Heart left ventricle (tissue), 16 donors: ENCODE measurements around the gene HTT. TPM values are rescaled to one million over a fixed set of nuclear protein-coding genes. Genes with fewer than 3 reads are reported as not detected.

ENCODE experiments used
- ATAC-seq, 4 donors: fragments of 200-7000 bp; cut with Tn5 transposase; one replicate each; pipeline ENCODE4 v1.9.1; 2020 to 2022; ENCODE audit warnings: moderate library complexity in 4 of 4, mild to moderate bottlenecking in 3 of 4, moderate number of reproducible peaks in 1 of 4
- DNase-seq, 5 donors: peaks; one replicate each; pipeline ENCODE4 v3.0.0-alpha.2; 2020
- H3K27ac ChIP-seq, 12 donors: fragments of 200-600 bp; sonication (generic) in 4 of 12; one replicate each; pipeline versions ENCODE4 v1.5.0 to v1.8.0; 2016 to 2022; ENCODE audit warnings: mild to moderate bottlenecking in 2 of 12
- H3K27me3 ChIP-seq, 9 donors: fragments of 200-600 bp; sonication (generic) in 2 of 9; one replicate each; pipeline versions ENCODE4 v1.5.1 to v1.8.0; 2016 to 2022; ENCODE audit warnings: mild to moderate bottlenecking in 3 of 9
- H3K36me3 ChIP-seq, 9 donors: fragments of 200-600 bp; sonication (generic) in 2 of 9; one replicate each; pipeline versions ENCODE4 v1.5.0 to v1.8.0; 2018 to 2022; ENCODE audit warnings: mild to moderate bottlenecking in 2 of 9
- H3K4me1 ChIP-seq, 12 donors: fragments of 200-600 bp; sonication (generic) in 4 of 12; one replicate each; pipeline versions ENCODE4 v1.5.0 to v1.8.0; 2016 to 2022; ENCODE audit warnings: mild to moderate bottlenecking in 3 of 12
- H3K4me3 ChIP-seq, 12 donors: fragments of 200-600 bp; sonication (generic) in 4 of 12; one replicate each; pipeline versions ENCODE4 v1.5.0 to v1.8.0; 2017 to 2022; ENCODE audit warnings: mild to moderate bottlenecking in 9 of 12, moderate library complexity in 4 of 12
- H3K9me3 ChIP-seq, 12 donors: fragments of 200-600 bp; sonication (generic) in 4 of 12; one replicate each; pipeline versions ENCODE4 v1.5.0 to v1.8.0; 2016 to 2022; ENCODE audit warnings: mild to moderate bottlenecking in 1 of 12
- POLR2A ChIP-seq, 2 donors: fragments of 450-650 bp; IDR thresholded peaks; one replicate each; pipeline ENCODE4 v1.6.1; 2017; ENCODE audit warnings: antibody characterized with exemption in 2 of 2, mild to moderate bottlenecking in 2 of 2, moderate library complexity in 2 of 2
- WGBS, 4 donors: extraction: QIAGEN DNeasy Blood & Tissue Kit in 2 of 4; methylation state at CpG; one replicate each; pipeline versions ENCODE4 v1.1.5 to v1.1.7; 2013 to 2018; 5-methylcytosine and 5-hydroxymethylcytosine counted together
- intact Hi-C, 10 donors: fragments of 100-400 bp; cut with DNase I; formaldehyde crosslinking; loops; one replicate each; pipeline versions ENCODE4 v1.11.1 to v1.14.2; 2022
- polyA plus RNA-seq, 2 donors: library from polyadenylated mRNA; stranded (reverse); fragments of 200-250 nt; gene quantifications; one replicate each; pipeline ENCODE4 v1.2.3, GENCODE V29; 2013
- total RNA-seq, 9 donors: library from RNA; depleted of rRNA in 2 of 9; stranded (reverse); fragments of >200 nt in 2 of 9; fragmentation: NEBNext Ultra II Directional in 3 of 9; extraction: Animal tissue kit (Norgen Biotek cat#: 25700) in 3 of 9; gene quantifications; one replicate each; pipeline versions ENCODE4 v1.1.0 to v1.2.4, GENCODE V29; 2016 to 2023
- TF ChIP-seq, protein P1 (sequence below), 12 donors: fragments of 200-600 bp; sonication (generic) in 4 of 12; IDR thresholded peaks; one replicate each; pipeline versions ENCODE4 v1.5.0 to v1.8.0; 2018 to 2022; ENCODE audit warnings: antibody characterized with exemption in 12 of 12, mild to moderate bottlenecking in 5 of 12
- donor health status: ischemic (EF 13 %, LVEDD 7.1; RV severe dilation, severe dysfunction).
- donor health status: healthy with polysubstance abuse.
- donor health status: DM: no; HTN: yes; CAD: no.
- donor health status: DM: no; HTN: no; CAD: no.
- donor health status: ischemic (EF 25% LVEDD 6.9; RV normal size, moderate dysfunction).
- donor health status: ischemic (EF 25% LVEDD 5.7; RV mildly dilated, moderate dysfunction).
- donor health status: healthy.
- donor health status: DM: yes; HTN: yes; CAD: no.
- donor health status: ischemic (EF 35%, LVEDD 5.7; RV mildly dilated, moderate dysfunction).
- donor health status: nonischemic (EF 11% LVEDD 7.7; RV severe dilation, severe dysfunction).
- donor health status: DM: yes; HTN: yes; CAD: no.
- donor health status: PGD.
- donor health status: ischemic (EF 29% LVEDD 5.4; RV normal size, mild dysfunction).
- donor health status: nonischemic (EF 23%, LVEDD 6.1; RV moderate dilation, normal function).

HTT gene
- total and polyA plus RNA-seq, 11 donors, result 13.9 to 122 (median 25.1) TPM

DNA sequence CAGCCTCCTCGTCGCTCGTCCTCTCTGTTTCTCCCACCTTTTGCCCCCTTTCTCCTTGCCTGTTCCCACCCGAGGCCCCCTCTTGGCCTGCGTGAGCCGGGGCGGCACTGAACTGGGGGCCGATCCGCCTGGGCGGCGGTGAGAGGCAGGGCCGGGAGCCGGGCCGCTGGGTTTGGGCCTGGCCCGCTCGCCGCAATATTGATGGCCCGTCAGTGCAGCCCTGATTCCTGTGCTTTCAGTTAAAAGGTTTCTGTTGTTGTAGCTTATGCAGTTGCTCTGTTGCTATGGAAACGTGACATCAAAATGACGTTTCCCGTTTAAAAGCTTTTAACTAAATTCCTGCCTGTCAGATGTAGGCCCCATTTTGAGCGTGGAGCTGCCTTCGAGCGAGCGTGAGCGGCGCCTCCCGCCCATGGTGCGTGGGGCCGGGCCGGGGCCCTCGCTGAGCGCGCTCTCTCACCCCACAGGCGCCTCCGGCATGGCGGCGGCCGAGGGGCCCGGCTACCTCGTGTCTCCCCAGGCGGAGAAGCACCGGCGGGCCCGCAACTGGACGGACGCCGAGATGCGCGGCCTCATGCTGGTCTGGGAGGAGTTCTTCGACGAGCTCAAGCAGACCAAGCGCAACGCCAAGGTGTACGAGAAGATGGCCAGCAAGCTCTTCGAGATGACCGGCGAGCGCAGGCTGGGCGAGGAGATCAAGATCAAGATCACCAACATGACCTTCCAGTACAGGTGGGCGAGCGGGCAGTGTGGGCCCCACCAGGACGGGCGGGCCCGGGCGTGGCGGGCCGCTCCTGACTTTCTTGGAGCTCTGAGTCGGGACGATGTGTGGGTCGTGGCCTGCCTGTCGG lies 174.6 kb downstream of the HTT start, which contains the start of gene MSANTD1:
MSANTD1 (plus strand) TSS at position 349 of the 851 bp plus-strand sequence; CDS start at position 413, 64 bp downstream.
- intact Hi-C loops, result no loop called here
- no peak within 1 kb of the TSS for H3K4me3 ChIP-seq
- H3K27ac ChIP-seq, result no peak within 1 kb of the TSS
- no peaks in the 10 kb centered on the region for H3K36me3 ChIP-seq
- no peak for TF ChIP-seq POLR2A (IDR thresholded peaks at IDR 0.05)
- TF ChIP-seq, protein P1, sequence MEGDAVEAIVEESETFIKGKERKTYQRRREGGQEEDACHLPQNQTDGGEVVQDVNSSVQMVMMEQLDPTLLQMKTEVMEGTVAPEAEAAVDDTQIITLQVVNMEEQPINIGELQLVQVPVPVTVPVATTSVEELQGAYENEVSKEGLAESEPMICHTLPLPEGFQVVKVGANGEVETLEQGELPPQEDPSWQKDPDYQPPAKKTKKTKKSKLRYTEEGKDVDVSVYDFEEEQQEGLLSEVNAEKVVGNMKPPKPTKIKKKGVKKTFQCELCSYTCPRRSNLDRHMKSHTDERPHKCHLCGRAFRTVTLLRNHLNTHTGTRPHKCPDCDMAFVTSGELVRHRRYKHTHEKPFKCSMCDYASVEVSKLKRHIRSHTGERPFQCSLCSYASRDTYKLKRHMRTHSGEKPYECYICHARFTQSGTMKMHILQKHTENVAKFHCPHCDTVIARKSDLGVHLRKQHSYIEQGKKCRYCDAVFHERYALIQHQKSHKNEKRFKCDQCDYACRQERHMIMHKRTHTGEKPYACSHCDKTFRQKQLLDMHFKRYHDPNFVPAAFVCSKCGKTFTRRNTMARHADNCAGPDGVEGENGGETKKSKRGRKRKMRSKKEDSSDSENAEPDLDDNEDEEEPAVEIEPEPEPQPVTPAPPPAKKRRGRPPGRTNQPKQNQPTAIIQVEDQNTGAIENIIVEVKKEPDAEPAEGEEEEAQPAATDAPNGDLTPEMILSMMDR (IDR thresholded peaks at IDR 0.05), result no peak
- H3K9me3 ChIP-seq, result no peaks in the 10 kb centered on the region
- peak in 2 of 5 donors; percentile 16 to 53 for DNase-seq
- 92 to 94% (median 93%) methylated on average over 48 to 72 of the region's 72 CpGs for WGBS, 4 donors
- ATAC-seq, result no peak
- H3K27me3 ChIP-seq, result no peaks in the 10 kb centered on the region
- no peaks in the 10 kb centered on the region for H3K4me1 ChIP-seq

DNA sequence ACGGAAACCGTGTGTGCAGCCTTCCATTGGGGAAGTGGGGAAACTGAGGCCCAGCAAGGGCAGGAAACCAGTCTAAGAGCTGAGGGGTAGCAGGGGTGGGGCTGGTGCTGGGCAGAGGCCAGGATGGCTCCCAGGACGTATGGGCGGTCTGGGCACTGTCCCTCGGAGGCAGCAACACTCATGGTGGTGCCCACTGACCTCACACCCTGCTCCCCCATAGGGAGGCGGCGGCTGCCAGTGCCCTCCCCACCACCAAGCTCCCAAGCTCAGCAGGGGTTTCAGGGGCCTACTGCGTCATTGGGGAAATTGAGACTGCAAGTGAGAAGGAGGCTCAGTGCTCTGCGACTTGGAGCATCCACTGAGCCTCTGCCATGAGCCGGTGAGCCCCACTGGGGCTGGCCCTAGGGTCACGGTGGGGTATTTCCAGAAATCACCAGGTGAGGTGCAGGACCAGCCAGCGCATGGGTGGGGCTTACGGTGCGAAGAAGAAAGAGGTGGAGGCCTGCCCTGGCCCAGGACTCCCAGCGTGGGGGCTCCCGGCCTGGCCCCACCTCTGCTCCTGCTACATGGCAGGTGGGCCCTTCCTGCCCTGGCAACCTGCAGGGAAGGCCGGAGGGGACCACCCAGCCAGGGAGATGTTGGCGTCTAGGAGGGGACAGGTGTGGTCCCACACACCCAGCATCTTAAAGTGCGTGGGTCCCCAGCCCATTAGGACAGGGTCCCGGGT lies 175.4 kb downstream of the HTT start:
- H3K36me3 ChIP-seq, result no peaks in the 10 kb centered on the region
- DNase-seq (peak in 3 of 5 donors; percentile 20 to 55 (median 24)), ATAC-seq (no peak)
- H3K4me3 ChIP-seq, result no peak overlapping the region
- TF ChIP-seq, protein P1 (IDR thresholded peaks at IDR 0.05), result no peak
- no peak for TF ChIP-seq POLR2A (IDR thresholded peaks at IDR 0.05)
- intact Hi-C loops, result no loop called here
- no peak overlapping the region for H3K27ac ChIP-seq
- H3K27me3 ChIP-seq, result no peaks in the 10 kb centered on the region
- H3K4me1 ChIP-seq, result no peaks in the 10 kb centered on the region
- 87 to 97% (median 96%) methylated on average over 15 to 20 of the region's 20 CpGs for WGBS, 4 donors
- H3K9me3 ChIP-seq, result no peaks in the 10 kb centered on the region

DNA sequence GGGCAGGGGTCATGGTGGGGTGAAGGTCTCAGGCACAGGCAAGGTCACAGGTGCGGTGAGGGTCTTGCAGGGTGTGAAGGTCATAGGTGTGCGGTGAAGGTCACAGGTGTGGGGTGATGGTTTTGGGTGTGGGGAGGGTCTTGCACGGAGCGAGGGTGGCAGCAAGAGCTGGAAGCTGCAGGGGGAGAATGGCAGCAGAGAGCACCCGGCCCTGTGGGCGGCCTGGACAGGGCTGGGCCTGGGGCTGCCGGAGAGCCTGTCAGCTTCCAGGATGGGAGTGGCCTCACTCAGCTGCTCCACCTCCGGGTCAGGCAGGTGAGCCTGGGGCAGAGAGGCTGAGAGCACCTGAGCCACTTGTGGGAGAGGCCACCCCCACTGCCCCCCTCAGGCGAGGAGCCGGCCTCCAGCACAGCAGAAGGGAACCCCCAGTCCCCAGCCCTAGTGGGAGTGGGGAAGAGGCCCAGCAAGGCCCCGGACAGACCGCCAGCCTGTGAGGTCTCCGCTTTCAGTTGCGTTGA lies 176.0 kb downstream of the HTT start:
- Histone ChIP-seq H3K27ac (no peak overlapping the region), H3K4me3 (no peak overlapping the region), H3K27me3 (no peaks in the 10 kb centered on the region), H3K4me1 (no peaks in the 10 kb centered on the region), H3K36me3 (no peaks in the 10 kb centered on the region), H3K9me3 (no peaks in the 10 kb centered on the region)
- intact Hi-C loops, result no loop called here
- no peak for TF ChIP-seq POLR2A (IDR thresholded peaks at IDR 0.05)
- TF ChIP-seq, protein P1 (IDR thresholded peaks at IDR 0.05), result no peak
- DNase-seq (peak in 3 of 5 donors; percentile 9 to 46 (median 18)), ATAC-seq (no peak)
- WGBS, 4 donors, result 85 to 91% (median 91%) methylated on average over 10 to 14 of the region's 14 CpGs
